ENCODE measurements around the gene GOLT1A.

- TF ChIP-seq RAD21 (IDR thresholded peaks at IDR 0.05) (no peak), ATF3 (IDR thresholded peaks at IDR 0.05) (no peak), CTCF (IDR thresholded peaks at IDR 0.05; ENCODE audit: low read depth, low read length, missing input control) (no peak), RXRA (IDR thresholded peaks at IDR 0.05) (no peak), REST (IDR thresholded peaks at IDR 0.05) (no peak), MAX (IDR thresholded peaks at IDR 0.05) (no peak), JUND (IDR thresholded peaks at IDR 0.05) (no peak), ZBTB33 (IDR thresholded peaks at IDR 0.05) (no peak), GABPA (IDR thresholded peaks at IDR 0.05 in 1 of 2, conservative IDR thresholded peaks at IDR 0.05 in 1 of 2) (no peak), YY1 (IDR thresholded peaks at IDR 0.05) (no peak), FOXA1 (IDR thresholded peaks at IDR 0.05) (no peak), HNF4A (conservative IDR thresholded peaks at IDR 0.05) (no peak)
These were observed 2.7 kb downstream of the GOLT1A start for GRCh38 chr1:204211046-204211445.
